ENCODE data around the gene SCN2A. TPM values are rescaled to one million over a fixed set of nuclear protein-coding genes. Genes with fewer than 3 reads are reported as not detected.
"Not testable (repeated sequence)": the region's sequence is repeated elsewhere in the genome, so short reads cannot be mapped to it uniquely, and the experiment has no call there.

Gene SCN2A
- total RNA-seq, 2 experiments from 2014 or later = 0.06 TPM; not detected in 1

GRCh38 chr2:165224941-165225340 is 14.3 kb upstream of the SCN2A start:
- no peak for ATAC-seq (ENCODE audit: low read depth)
- POLR2A ChIA-PET = no interaction called here
- no peaks in the 10 kb centered on the region for H3K9me3 Mint-ChIP-seq
- DNase-seq = no peak
- H3K27me3 Mint-ChIP-seq = no peaks in the 10 kb centered on the region
- no peaks in the 10 kb centered on the region for H3K4me1 Mint-ChIP-seq
- H3K36me3 Mint-ChIP-seq = no peaks in the 10 kb centered on the region
- H3K27ac Mint-ChIP-seq = no peak overlapping the region
- H3K4me3 Mint-ChIP-seq = no peak overlapping the region

GRCh38 chr2:165227571-165227970 is 11.6 kb upstream of the SCN2A start:
- Mint-ChIP-seq H3K4me3 (no peak overlapping the region), H3K9me3 (no peaks in the 10 kb centered on the region), H3K4me1 (no peaks in the 10 kb centered on the region), H3K36me3 (no peaks in the 10 kb centered on the region), H3K27ac (no peak overlapping the region), H3K27me3 (no peaks in the 10 kb centered on the region)
- no peak for ATAC-seq (ENCODE audit: low read depth)
- POLR2A ChIA-PET = no interaction called here
- DNase-seq = no peak

- Mint-ChIP-seq H3K4me1 (no peaks in the 10 kb centered on the region), H3K9me3 (no peaks in the 10 kb centered on the region), H3K4me3 (no peak overlapping the region), H3K36me3 (no peaks in the 10 kb centered on the region), H3K27me3 (peaks cover 5% of the 10 kb centered on the region), H3K27ac (no peak overlapping the region)
- DNase-seq (no peak), ATAC-seq (ENCODE audit: low read depth) (no peak)
- POLR2A ChIA-PET = no interaction called here
Observed at GRCh38 chr2:165237056-165237455, 2.2 kb upstream of the SCN2A start.

GRCh38 chr2:165238295-165238694 is 919 bp upstream of the SCN2A start:
- H3K27me3 Mint-ChIP-seq = peaks cover 5% of the 10 kb centered on the region
- H3K36me3 Mint-ChIP-seq = no peaks in the 10 kb centered on the region
- ATAC-seq (ENCODE audit: low read depth) (no peak), DNase-seq (no peak)
- H3K27ac Mint-ChIP-seq = no peak overlapping the region
- no peaks in the 10 kb centered on the region for H3K4me1 Mint-ChIP-seq
- POLR2A ChIA-PET = no interaction called here
- no peak overlapping the region for H3K4me3 Mint-ChIP-seq
- H3K9me3 Mint-ChIP-seq = no peaks in the 10 kb centered on the region

- H3K4me1 Mint-ChIP-seq = no peaks in the 10 kb centered on the region
- H3K36me3 Mint-ChIP-seq = no peaks in the 10 kb centered on the region
- H3K27ac Mint-ChIP-seq = no peak overlapping the region
- no peak for DNase-seq
- no peak overlapping the region for H3K4me3 Mint-ChIP-seq
- H3K9me3 Mint-ChIP-seq = no peaks in the 10 kb centered on the region
- ATAC-seq (ENCODE audit: low read depth) = no peak
- POLR2A ChIA-PET = no interaction called here
- H3K27me3 Mint-ChIP-seq = peaks cover 5% of the 10 kb centered on the region
Observed at GRCh38 chr2:165239856-165240515, 772 bp downstream of the SCN2A start.

GRCh38 chr2:165240916-165241315 is 1.7 kb downstream of the SCN2A start:
- no peak overlapping the region for H3K27ac Mint-ChIP-seq
- POLR2A ChIA-PET = no interaction called here
- H3K9me3 Mint-ChIP-seq = no peaks in the 10 kb centered on the region
- DNase-seq (no peak), ATAC-seq (ENCODE audit: low read depth) (no peak)
- H3K36me3 Mint-ChIP-seq = no peaks in the 10 kb centered on the region
- no peak overlapping the region for H3K4me3 Mint-ChIP-seq
- H3K4me1 Mint-ChIP-seq = no peaks in the 10 kb centered on the region
- peaks cover 5% of the 10 kb centered on the region for H3K27me3 Mint-ChIP-seq

GRCh38 chr2:165245081-165245793 is 6.0 kb downstream of the SCN2A start:
- DNase-seq (no peak), ATAC-seq (ENCODE audit: low read depth) (no peak)
- H3K9me3 Mint-ChIP-seq = no peaks in the 10 kb centered on the region
- no peak overlapping the region for H3K27ac Mint-ChIP-seq
- no peaks in the 10 kb centered on the region for H3K4me1 Mint-ChIP-seq
- no peaks in the 10 kb centered on the region for H3K27me3 Mint-ChIP-seq
- POLR2A ChIA-PET = no interaction called here
- H3K36me3 Mint-ChIP-seq = no peaks in the 10 kb centered on the region
- no peak overlapping the region for H3K4me3 Mint-ChIP-seq

- ATAC-seq (ENCODE audit: low read depth) = no peak
- H3K27me3 Mint-ChIP-seq = peaks cover 6% of the 10 kb centered on the region
- no peak overlapping the region for H3K4me3 Mint-ChIP-seq
- no peaks in the 10 kb centered on the region for H3K4me1 Mint-ChIP-seq
- H3K9me3 Mint-ChIP-seq = no peaks in the 10 kb centered on the region
- H3K27ac Mint-ChIP-seq = no peak overlapping the region
- no peaks in the 10 kb centered on the region for H3K36me3 Mint-ChIP-seq
- POLR2A ChIA-PET = no interaction called here
- DNase-seq = no peak
Observed at GRCh38 chr2:165248238-165248637, 9.0 kb downstream of the SCN2A start.

GRCh38 chr2:165251366-165251765 is 12.2 kb downstream of the SCN2A start:
- DNase-seq (no peak), ATAC-seq (ENCODE audit: low read depth) (no peak)
- no peaks in the 10 kb centered on the region for H3K36me3 Mint-ChIP-seq
- POLR2A ChIA-PET = no interaction called here
- no peak overlapping the region for H3K27ac Mint-ChIP-seq
- H3K27me3 Mint-ChIP-seq = peaks cover 9% of the 10 kb centered on the region
- no peak overlapping the region for H3K4me3 Mint-ChIP-seq
- H3K9me3 Mint-ChIP-seq = no peaks in the 10 kb centered on the region
- no peaks in the 10 kb centered on the region for H3K4me1 Mint-ChIP-seq

- no peak overlapping the region for H3K4me3 Mint-ChIP-seq
- DNase-seq (no peak), ATAC-seq (ENCODE audit: low read depth) (no peak)
- H3K9me3 Mint-ChIP-seq = no peaks in the 10 kb centered on the region
- no peaks in the 10 kb centered on the region for H3K36me3 Mint-ChIP-seq
- H3K4me1 Mint-ChIP-seq = no peaks in the 10 kb centered on the region
- H3K27me3 Mint-ChIP-seq = peaks cover 9% of the 10 kb centered on the region
- H3K27ac Mint-ChIP-seq = no peak overlapping the region
- POLR2A ChIA-PET = no interaction called here
Observed at GRCh38 chr2:165253178-165253577, 14.0 kb downstream of the SCN2A start.

GRCh38 chr2:165256618-165257017 is 17.4 kb downstream of the SCN2A start:
- no peak for DNase-seq
- Mint-ChIP-seq H3K36me3 (no peaks in the 10 kb centered on the region), H3K9me3 (no peaks in the 10 kb centered on the region), H3K4me3 (no peak overlapping the region), H3K27me3 (peaks cover 8% of the 10 kb centered on the region), H3K4me1 (no peaks in the 10 kb centered on the region), H3K27ac (no peak overlapping the region)
- POLR2A ChIA-PET = no interaction called here
- no peak for ATAC-seq (ENCODE audit: low read depth)

GRCh38 chr2:165260347-165260746 is 21.1 kb downstream of the SCN2A start:
- H3K4me3 Mint-ChIP-seq; H3K27ac Mint-ChIP-seq; POLR2A ChIA-PET; H3K9me3 Mint-ChIP-seq; H3K27me3 Mint-ChIP-seq; H3K36me3 Mint-ChIP-seq; DNase-seq; ATAC-seq (ENCODE audit: low read depth); H3K4me1 Mint-ChIP-seq: not testable (repeated sequence)

- Mint-ChIP-seq H3K36me3 (no peaks in the 10 kb centered on the region), H3K4me1 (peaks cover 3% of the 10 kb centered on the region), H3K27ac (no peak overlapping the region), H3K4me3 (no peak overlapping the region), H3K27me3 (no peaks in the 10 kb centered on the region), H3K9me3 (no peaks in the 10 kb centered on the region)
- DNase-seq = no peak
- POLR2A ChIA-PET = no interaction called here
- no peak for ATAC-seq (ENCODE audit: low read depth)
Observed at GRCh38 chr2:165268754-165269153, 29.5 kb downstream of the SCN2A start.

GRCh38 chr2:165273176-165273575 is 34.0 kb downstream of the SCN2A start:
- Mint-ChIP-seq H3K27ac (no peak overlapping the region), H3K27me3 (no peaks in the 10 kb centered on the region), H3K4me3 (no peak overlapping the region), H3K9me3 (peaks cover 1% of the 10 kb centered on the region), H3K4me1 (peaks cover 6% of the 10 kb centered on the region), H3K36me3 (no peaks in the 10 kb centered on the region)
- ATAC-seq (ENCODE audit: low read depth) (no peak), DNase-seq (no peak)
- POLR2A ChIA-PET = no interaction called here
